Stimulated activated CD8-positive, alpha-beta memory T cell treated with anti-CD3 and anti-CD28 coated beads, Interleukin-7, amount 100 ng/mL, for 1 hour (primary cell): ENCODE results near the gene ACAD10.

Experiments
- DNase-seq, 2 donors: peaks; one replicate each; pipeline ENCODE4 v3.0.0-alpha.2; 2020; ENCODE audit warnings: low read depth in 2 of 2

ACAD10 gene

DNA sequence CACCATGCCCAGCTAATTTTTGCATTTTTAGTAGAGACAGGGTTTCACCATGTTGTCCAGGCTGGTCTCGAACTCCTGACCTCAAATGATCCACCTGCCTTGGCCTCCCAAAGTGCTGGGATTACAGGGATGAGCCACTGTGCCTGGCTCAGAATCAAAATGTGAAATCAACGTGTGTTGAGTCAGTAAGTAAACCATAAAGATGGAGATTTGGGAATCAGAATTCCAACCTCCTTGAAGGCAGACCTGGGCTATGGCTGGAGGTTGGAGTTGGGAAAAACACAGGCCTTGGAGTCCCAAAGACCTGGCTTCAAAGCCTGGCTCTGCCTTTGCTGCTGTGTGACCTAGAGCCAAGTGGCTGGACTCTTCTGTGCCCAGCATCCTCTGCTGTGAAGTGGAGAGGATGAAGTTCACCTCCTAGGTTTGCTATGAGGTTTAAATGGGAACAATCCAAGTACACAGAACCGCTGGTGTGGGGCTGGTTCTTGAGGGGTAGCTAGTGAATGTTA is 91.0 kb downstream of the ACAD10 start:
- no peak for DNase-seq

DNA sequence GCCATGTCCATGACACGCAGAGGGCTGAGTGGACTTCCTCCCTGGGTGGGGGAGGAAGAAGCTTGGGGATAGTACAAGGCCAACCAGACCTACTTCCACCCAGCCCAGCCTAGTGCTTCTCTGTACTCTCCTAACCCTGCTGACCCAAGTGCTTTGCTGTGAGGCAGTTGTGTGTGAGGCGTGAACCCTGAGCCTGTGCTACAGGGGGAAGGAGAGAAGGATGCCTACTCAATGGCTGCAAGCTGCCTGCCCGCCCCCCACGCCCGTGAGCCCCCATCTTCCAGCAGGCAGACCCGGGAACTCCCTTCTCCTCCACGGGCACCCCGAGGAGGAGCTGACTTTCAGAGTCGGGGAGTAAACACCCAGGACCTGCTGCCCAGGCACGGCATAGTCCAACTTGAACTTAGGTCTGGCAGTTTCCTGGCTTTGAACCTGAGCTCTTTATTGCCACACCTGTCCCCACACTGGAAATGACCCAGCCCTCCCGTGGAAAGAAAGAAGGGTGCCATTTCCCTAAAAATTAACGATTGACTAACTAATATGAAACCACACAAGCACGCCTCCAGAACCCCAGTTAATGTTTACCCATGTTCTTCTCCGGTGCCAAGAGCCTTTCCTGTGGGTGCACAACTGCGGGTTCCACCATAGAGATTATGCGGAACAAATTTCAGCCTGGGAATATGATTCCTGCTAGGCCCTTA is 91.6 kb downstream of the ACAD10 start:
- DNase-seq: no peak

DNA sequence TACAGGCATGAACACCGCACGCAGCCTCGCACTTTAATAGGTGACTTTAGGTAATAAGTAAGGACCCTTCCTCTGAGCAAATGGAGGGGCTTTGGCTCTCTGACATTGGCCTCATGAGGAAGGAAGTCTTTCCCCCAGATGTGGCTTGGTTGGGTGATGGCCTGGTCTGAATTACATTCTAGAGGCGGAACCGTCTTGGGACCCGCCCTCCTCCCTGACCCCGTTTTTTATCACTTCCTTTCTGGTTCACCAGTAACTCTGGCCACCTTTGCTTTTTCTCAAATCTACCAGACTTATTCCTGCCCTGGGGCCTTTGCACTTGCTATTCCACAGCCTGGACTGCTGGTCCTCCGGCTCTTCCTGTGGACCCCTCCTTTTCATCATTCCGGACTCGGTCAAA is 94.3 kb downstream of the ACAD10 start:
- no peak for DNase-seq

DNA sequence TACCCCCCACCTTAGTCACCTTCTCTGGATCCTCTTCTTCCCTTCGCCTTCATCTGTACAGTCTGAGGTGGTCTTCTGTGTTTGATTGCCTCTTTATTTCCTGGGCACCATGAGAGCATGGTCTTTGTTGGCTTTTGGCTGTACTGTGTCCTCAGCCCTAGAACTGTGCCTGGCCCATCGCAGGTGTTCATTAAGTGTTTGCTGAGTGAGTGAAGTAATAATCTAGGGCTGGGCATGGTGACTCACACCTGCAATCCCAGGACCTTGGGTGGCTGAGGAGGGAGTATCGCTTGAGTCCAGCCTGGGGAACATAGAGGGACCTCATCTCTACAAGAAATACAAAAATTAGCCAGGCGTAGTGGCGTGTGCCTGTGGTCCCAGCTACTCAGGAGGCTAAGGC is 94.8 kb downstream of the ACAD10 start:
- DNase-seq: no peak

DNA sequence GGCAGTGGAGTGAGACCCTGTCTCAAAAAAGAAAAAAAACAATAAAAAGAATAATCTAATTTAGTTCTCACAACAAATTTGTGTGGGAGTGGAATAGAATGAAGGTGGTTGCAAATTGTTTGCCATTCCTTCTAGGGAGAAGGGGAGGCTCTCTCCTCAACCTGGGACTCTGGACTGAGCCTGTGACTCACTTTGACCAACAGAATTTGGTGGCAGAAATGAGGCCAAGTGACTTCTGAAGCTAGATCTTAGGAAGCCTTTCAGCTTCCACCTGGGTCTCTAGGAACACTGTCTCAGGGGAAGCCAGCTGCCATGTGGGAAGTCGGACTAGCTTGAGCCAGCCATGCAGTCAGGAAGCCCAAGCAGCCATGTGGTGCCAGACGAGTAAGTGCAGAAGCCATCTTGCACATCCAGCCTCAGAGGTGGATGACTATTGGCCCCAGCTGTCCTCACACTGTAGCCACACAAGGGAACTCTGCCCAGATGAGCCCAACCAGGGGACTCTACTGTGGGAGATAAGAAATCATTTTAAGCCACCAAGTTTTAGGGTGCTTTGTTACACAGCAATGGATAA is 95.3 kb downstream of the ACAD10 start:
- DNase-seq: no peak

DNA sequence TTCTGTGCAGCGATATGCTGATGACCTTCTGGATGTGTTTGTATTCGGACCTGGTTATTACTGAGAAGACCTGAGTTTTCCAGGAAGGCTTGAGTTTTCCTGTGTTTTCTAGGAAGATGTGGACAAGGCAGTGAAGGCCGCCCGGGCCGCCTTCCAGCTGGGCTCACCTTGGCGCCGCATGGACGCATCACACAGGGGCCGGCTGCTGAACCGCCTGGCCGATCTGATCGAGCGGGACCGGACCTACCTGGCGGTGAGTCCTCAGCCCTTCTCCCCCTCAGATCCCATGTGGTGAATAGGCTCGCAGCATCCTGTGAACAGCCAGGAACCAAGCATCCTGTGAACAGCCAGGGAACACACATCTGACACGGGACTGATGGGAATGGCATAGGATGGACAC is 97.2 kb downstream of the ACAD10 start:
- DNase-seq: no peak

DNA sequence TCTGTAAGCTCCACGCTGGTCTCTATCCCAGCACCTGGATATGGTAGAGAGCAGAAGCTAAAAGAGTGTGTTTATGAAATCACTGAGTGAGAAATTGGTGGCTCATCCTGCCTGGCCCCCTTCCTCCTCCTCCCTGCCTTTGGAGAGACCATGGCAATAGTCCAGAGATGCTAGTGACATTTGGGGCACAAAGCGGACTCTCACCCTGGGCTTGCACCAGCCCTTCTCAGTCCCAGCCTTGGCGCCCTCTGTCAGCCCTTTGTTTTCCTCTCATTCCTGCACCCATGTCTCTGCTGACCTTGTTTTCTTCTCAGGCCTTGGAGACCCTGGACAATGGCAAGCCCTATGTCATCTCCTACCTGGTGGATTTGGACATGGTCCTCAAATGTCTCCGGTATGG is 99.1 kb downstream of the ACAD10 start:
- DNase-seq: no peak

DNA sequence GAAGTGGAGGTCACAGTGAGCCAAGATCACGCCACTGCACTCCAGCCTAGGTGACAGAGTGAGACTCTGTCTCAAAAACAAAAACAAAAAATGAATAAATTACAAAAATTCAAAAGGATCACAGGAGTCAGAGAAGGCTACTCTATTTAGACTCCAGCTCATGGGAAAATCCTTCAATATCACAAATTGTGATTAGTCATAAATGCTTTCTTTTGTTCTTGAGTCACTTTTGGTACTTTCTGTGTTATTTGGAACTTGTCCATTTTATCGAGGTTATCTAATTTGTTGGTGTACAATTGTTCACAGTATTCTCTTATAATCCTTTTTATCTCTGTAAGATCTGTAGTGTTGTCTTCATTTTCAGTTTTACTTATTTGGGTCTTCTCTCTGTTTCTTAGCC is 99.8 kb downstream of the ACAD10 start:
- DNase-seq: no peak

DNA sequence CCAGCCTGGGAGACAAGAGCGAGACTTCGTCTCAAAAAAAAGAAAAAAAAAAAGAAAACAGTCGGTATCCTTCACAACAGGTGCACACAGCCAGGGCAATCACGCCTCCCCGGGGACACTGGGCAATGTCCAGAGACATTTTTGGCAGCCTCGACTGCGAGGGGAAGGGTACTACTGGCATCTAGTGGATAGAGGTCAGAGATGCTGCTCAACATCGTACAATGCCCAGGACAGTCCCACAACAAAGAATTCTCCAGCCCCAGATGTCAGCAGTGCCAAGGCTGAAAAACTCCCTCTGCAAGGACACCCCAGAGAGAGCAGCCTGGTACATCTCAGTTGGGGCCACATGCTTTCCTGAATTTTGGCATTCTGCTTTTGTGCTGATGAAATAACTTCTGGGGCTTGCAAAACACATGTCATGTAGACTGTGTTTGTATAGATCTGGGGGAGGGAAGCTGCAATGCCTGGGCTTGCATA is 102.4 kb downstream of the ACAD10 start:
- no peak for DNase-seq

DNA sequence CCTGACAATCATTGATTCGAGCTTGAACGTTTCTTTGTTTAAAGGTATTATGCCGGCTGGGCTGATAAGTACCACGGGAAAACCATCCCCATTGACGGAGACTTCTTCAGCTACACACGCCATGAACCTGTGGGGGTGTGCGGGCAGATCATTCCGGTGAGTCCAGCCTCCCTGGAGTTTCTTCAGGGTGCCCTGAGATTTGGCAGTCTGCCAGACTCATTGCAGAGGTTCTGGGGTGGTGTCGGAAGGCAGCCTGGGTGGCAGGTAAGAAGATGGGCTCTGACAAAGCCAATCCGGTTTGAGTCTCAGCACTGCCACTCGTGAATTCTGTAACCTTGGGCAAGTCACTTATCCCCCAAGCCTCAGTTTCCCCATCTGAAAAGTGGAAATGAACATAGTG is 103.9 kb downstream of the ACAD10 start:
- DNase-seq: no peak

DNA sequence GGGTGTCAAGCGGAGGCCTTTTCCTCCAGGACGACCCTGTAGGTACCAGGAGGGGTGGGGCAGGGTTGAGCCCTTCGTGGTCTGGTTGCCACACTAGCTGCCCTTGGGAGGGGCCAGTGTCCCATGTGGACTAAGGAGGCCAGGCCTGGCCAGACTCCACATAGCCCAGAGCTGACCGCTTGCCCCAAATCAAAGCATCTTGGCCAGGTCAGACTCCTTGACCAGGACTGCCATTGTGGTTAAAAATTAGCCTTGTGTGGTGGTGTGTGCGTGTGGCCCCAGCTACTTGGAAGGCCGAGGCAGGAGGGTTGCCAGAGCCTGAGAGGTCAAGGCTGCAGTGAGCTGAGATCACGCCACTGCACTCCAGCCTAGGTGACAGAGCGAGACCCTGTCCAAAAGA is 105.7 kb downstream of the ACAD10 start:
- no peak for DNase-seq

DNA sequence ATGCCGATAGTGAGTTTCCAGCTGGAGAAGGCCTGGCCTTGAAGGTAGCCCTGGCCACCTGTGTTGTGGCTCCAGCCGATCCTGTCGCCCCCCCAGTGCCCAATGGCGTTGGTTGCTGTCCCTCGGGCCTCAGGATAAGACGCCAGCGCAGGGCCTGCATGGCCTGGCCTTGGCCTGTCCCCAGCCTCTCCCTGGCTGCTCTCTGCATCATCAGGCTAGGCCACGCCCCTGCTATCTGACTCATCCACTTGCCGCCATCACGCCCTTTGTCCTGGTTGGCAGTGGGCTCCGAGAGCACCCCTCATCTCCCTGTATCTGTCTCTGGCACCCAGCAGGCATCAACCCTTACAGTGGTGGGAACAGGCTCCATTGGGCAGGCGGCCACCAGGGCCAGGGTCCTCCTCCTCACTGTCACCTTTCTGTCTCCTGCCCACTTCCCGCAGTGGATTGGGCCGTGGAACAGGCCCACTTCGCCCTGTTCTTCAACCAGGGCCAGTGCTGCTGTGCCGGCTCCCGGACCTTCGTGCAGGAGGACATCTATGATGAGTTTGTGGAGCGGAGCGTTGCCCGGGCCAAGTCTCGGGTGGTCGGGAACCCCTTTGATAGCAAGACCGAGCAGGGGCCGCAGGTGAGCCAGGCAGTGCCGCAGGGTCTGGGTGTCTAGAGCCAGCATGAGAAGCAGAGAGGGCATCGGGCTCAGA is 106.5 kb downstream of the ACAD10 start:
- no peak for DNase-seq

DNA sequence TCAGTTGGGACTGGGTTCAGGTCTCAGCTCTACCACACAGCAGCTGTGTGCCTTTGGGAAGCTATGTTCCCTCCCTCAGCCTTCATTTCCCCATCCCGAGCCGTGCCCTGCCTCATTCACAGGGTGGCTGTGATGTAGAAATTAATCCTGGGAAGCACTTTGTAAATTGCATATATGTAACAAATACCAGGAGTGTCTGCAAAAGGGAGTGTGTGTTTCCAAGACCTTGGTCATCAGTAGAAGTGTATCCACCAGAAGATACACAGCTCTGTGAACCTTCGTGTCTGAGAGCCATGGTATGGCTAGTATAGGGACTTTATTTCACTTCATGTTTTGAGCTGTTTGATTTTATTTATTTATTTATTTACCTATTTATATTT is 107.0 kb downstream of the ACAD10 start:
- DNase-seq: no peak

DNA sequence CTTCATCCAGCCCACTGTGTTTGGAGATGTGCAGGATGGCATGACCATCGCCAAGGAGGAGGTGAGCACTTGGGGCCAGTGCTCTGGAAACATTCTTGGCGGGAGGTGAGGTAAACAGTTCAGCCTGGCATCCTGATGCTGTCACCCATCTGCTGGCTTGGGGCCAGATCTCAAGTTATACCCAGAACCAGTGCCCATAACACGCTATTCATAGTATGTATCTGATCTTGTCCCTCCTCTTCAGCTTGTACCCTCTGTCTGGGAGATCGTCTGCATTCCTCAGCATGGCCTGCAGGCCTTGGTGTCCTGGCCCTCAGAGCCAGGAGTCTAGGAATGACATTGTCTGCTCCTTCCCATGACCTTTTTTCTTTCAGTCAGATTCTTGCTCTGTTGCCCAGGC is 112.3 kb downstream of the ACAD10 start:
- DNase-seq: no peak

DNA sequence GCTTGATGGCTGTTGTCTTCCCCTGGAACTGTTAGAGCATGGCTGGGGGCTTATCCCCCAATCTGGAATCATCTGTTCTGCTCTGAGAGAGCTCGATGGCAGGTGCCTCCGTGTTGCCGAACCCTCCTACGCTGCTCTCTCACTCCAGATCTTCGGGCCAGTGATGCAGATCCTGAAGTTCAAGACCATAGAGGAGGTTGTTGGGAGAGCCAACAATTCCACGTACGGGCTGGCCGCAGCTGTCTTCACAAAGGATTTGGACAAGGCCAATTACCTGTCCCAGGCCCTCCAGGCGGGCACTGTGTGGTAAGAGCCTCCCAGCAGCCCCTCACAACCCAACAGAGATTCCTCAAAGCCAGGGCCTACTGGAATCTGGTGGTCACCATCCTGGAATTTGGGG is 113.9 kb downstream of the ACAD10 start:
- DNase-seq: no peak

DNA sequence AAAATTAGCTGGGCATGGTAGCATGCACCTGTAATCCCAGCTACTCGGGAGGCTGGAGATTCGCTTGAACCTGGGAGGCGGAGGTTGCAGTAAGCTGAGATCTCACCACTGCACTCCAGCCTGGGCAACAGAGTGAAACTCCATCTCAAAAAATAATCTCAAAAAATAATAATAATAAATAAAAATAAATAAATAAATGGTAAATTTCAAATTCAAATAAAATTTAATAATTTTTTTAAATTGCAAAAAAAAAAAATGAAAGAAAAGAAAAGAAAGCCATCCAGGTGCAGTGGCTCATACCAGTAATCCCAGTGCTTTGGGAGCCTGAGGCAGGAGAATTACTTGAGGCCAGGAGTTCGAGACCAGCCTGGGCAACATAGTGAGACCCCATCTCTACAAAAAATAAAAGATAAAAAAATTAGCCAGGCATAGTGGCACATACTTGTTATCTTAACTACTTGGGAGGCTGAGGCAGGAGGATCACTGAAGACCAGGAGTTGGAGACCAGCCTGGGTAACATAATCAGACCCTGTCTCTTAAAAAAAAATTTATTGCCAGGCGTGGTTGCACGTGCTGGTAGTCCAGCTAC is 117.3 kb downstream of the ACAD10 start:
- DNase-seq: no peak

DNA sequence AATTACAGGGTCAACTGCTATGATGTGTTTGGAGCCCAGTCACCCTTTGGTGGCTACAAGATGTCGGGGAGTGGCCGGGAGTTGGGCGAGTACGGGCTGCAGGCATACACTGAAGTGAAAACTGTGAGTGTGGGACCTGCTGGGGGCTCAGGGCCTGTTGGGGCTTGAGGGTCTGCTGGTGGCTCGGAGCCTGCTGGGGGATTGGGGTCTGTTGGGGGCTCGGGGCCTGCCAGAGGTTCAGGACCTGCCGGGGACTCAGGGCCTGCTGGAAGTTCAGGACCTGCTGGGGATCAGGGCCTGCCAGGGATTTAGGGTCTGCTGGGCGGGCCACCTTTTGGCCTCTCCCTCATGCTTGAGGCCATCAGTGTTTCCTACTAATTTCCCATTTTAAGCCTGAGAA is 118.0 kb downstream of the ACAD10 start:
- no peak for DNase-seq

DNA sequence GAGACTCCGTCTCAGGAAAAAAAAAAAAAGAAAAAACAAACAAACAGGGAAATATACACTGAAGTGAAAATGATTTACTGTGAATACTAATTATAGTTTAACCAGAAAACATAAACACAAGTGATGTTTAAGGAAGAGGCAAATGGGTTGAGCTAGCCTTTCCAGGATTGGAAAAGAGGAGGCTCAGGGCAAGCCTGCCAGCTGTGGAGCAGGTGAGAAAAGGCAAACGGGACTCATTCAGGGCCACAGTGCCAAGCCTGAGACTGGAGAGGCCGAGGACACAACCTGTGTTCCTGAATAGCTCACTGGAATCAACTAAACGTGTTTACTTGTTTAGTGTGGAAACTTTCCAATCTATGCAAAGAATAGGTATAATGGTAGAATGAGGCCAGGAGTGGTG is 120.5 kb downstream of the ACAD10 start:
- no peak for DNase-seq
